OCI-LY7 (cell line): ENCODE data around the gene NSD1.

Source experiments
- CTCF ChIP-seq: fragments of 200-600 bp; sonication (generic); conservative IDR thresholded peaks from 2 replicates; pipeline ENCODE4 v1.5.1; 2014; ENCODE audit warnings: mild to moderate bottlenecking, antibody characterized with exemption, low read length, moderate library complexity, mixed read lengths
- EZH2phosphoT487 ChIP-seq: fragments of 200-600 bp; sonication (generic); IDR thresholded peaks from 2 replicates; pipeline ENCODE4 v1.6.1; 2018; ENCODE audit warnings: low read depth, borderline replicate concordance, mild to moderate bottlenecking, mixed run types, antibody characterized with exemption, low read length, moderate library complexity, mixed read lengths

GRCh38 chr5:177091232-177091631, 42.3 kb upstream of the NSD1 start:
- no peak for TF ChIP-seq EZH2phosphoT487
- TF ChIP-seq CTCF: no peak
